Skeletal muscle tissue (tissue), 4 donors: ENCODE results near the gene ESYT1. TPM values are rescaled to one million over a fixed set of nuclear protein-coding genes. Genes with fewer than 3 reads are reported as not detected.
"Not testable (repeated sequence)": the region's sequence is repeated elsewhere in the genome, so short reads cannot be mapped to it uniquely, and the experiment has no call there.

ENCODE experiments used
- H3K27ac ChIP-seq: one replicate; pipeline ENCODE4 v1.7.0; 2013; ENCODE audit warnings: mild to moderate bottlenecking, low read depth, low read length, inconsistent platforms
- H3K27me3 ChIP-seq, 3 donors: one replicate each; pipeline ENCODE4 v1.7.0; 2013; ENCODE audit warnings: low read length in 3 of 3; ENCODE audit not compliant: control insufficient read depth in 3 of 3, insufficient read depth in 3 of 3
- H3K36me3 ChIP-seq, 3 donors: one replicate each; pipeline ENCODE4 v1.7.0; 2013; ENCODE audit warnings: low read length in 3 of 3; ENCODE audit not compliant: control insufficient read depth in 3 of 3, insufficient read depth in 3 of 3
- H3K4me1 ChIP-seq, 3 donors: one replicate each; pipeline ENCODE4 v1.7.0; 2013; ENCODE audit warnings: low read length in 3 of 3, mild to moderate bottlenecking in 3 of 3; ENCODE audit not compliant: control insufficient read depth in 3 of 3, insufficient read depth in 3 of 3
- H3K4me3 ChIP-seq, 3 donors: one replicate each; pipeline ENCODE4 v1.7.0; 2013; ENCODE audit warnings: low read length in 3 of 3
- H3K9ac ChIP-seq, 3 donors: one replicate each; pipeline ENCODE4 v1.7.0; 2013; ENCODE audit warnings: low read length in 3 of 3, mild to moderate bottlenecking in 3 of 3, moderate library complexity in 2 of 3, low read depth in 1 of 3
- H3K9me3 ChIP-seq, 3 donors: one replicate each; pipeline ENCODE4 v1.7.0; 2013; ENCODE audit warnings: low read length in 3 of 3; ENCODE audit not compliant: control insufficient read depth in 3 of 3
- total RNA-seq: library from RNA; depleted of rRNA; stranded (reverse); fragments of >200 nt; gene quantifications from one replicate; pipeline ENCODE4 v1.2.3, GENCODE V29; 2014
- donor health status: Osteomylitis.

The ESYT1 gene
- total RNA-seq, 1 donor from 2014 or later, result 149 TPM

GRCh38 chr12:56154246-56154771 lies 26.2 kb downstream of the ESYT1 start:
- no peaks in the 10 kb centered on the region for H3K9me3 ChIP-seq
- peak overlapping the region; percentile 60 to 83 (median 81) for H3K4me3 ChIP-seq
- H3K36me3 ChIP-seq, result peaks cover 9 to 13% (median 10%) of the 10 kb centered on the region in 3 donors
- peaks cover 31 to 54% (median 45%) of the 10 kb centered on the region in 3 donors for H3K4me1 ChIP-seq
- peak overlapping the region; percentile 51 to 92 (median 88) for H3K9ac ChIP-seq
- peak overlapping the region; percentile 98 for H3K27ac ChIP-seq
- H3K27me3 ChIP-seq, result no peaks in the 10 kb centered on the region

- H3K9me3 ChIP-seq, result no peaks in the 10 kb centered on the region
- H3K4me3 ChIP-seq, result peak overlapping the region in 2 of 3 donors; percentile 6 to 83
- peaks cover 35 to 59% (median 50%) of the 10 kb centered on the region in 3 donors for H3K4me1 ChIP-seq
- H3K36me3 ChIP-seq, result peaks cover 12 to 17% (median 14%) of the 10 kb centered on the region in 3 donors
- H3K9ac ChIP-seq, result peak overlapping the region in 2 of 3 donors; percentile 43 to 88
- H3K27ac ChIP-seq, result peak overlapping the region; percentile 98
- no peaks in the 10 kb centered on the region for H3K27me3 ChIP-seq
Observed at GRCh38 chr12:56154818-56155217, 26.8 kb downstream of the ESYT1 start.

- H3K4me1 ChIP-seq, result peaks cover 40 to 64% (median 55%) of the 10 kb centered on the region in 3 donors
- H3K27ac ChIP-seq, result peak overlapping the region; percentile 98
- peak overlapping the region in 1 of 3 donors; percentile 64 for H3K4me3 ChIP-seq
Observed at GRCh38 chr12:56155256-56155845, 27.3 kb downstream of the ESYT1 start.

GRCh38 chr12:56156464-56157200 lies 28.6 kb downstream of the ESYT1 start:
- peaks cover 24 to 31% (median 31%) of the 10 kb centered on the region in 3 donors for H3K36me3 ChIP-seq
- peak overlapping the region in 2 of 3 donors; percentile 77 to 78 for H3K4me3 ChIP-seq
- H3K27ac ChIP-seq, result peak overlapping the region; percentile 75
- H3K9ac ChIP-seq, result peak overlapping the region in 2 of 3 donors; percentile 80 to 83
- peaks cover 48 to 72% (median 61%) of the 10 kb centered on the region in 3 donors for H3K4me1 ChIP-seq
- not testable (repeated sequence) for H3K27me3 ChIP-seq, H3K9me3 ChIP-seq

More at GRCh38 chr12:56155256-56155845, 27.3 kb downstream of the ESYT1 start:
- Histone ChIP-seq H3K27me3 (no peaks in the 10 kb centered on the region), H3K9me3 (no peaks in the 10 kb centered on the region), H3K36me3 (peaks cover 12 to 19% (median 18%) of the 10 kb centered on the region in 3 donors), H3K9ac (peak overlapping the region in 1 of 3 donors; percentile 88)

- no peaks in the 10 kb centered on the region for H3K27me3 ChIP-seq
- no peaks in the 10 kb centered on the region for H3K9me3 ChIP-seq
- peaks cover 30 to 38% (median 38%) of the 10 kb centered on the region in 3 donors for H3K36me3 ChIP-seq
- H3K4me3 ChIP-seq, result peak overlapping the region; percentile 77 to 99 (median 78)
- H3K4me1 ChIP-seq, result peaks cover 48 to 73% (median 62%) of the 10 kb centered on the region in 3 donors
- H3K9ac ChIP-seq, result peak overlapping the region; percentile 70 to 83 (median 80)
- H3K27ac ChIP-seq, result peak overlapping the region; percentile 75
Observed at GRCh38 chr12:56157201-56158028, 29.3 kb downstream of the ESYT1 start.

- Histone ChIP-seq H3K9me3 (no peaks in the 10 kb centered on the region), H3K4me1 (peaks cover 41 to 65% (median 55%) of the 10 kb centered on the region in 3 donors), H3K36me3 (peaks cover 38 to 45% (median 45%) of the 10 kb centered on the region in 3 donors), H3K27me3 (no peaks in the 10 kb centered on the region), H3K4me3 (peak within 1 kb of the TSS; percentile 99 to 100 (median 99)), H3K9ac (peak within 1 kb of the TSS; percentile 100), H3K27ac (peak within 1 kb of the TSS; percentile 98)
Observed at GRCh38 chr12:56158029-56158925, 30.2 kb downstream of the ESYT1 start, which contains the start of gene MYL6. Gene MYL6, plus strand, starts transcription at chr12:56158359. Its CDS starts 43 bp downstream, at chr12:56158402.

GRCh38 chr12:56158926-56159461 lies 30.9 kb downstream of the ESYT1 start:
- peak overlapping the region; percentile 100 for H3K9ac ChIP-seq
- no peaks in the 10 kb centered on the region for H3K27me3 ChIP-seq
- H3K36me3 ChIP-seq, result peaks cover 46 to 47% (median 47%) of the 10 kb centered on the region in 3 donors
- H3K4me1 ChIP-seq, result peaks cover 35 to 57% (median 50%) of the 10 kb centered on the region in 3 donors
- peak overlapping the region; percentile 99 to 100 (median 99) for H3K4me3 ChIP-seq
- H3K9me3 ChIP-seq, result no peaks in the 10 kb centered on the region
- peak overlapping the region; percentile 98 for H3K27ac ChIP-seq

- Histone ChIP-seq H3K9ac (peak overlapping the region; percentile 100), H3K27me3 (no peaks in the 10 kb centered on the region), H3K9me3 (no peaks in the 10 kb centered on the region), H3K4me1 (peaks cover 31 to 54% (median 44%) of the 10 kb centered on the region in 3 donors), H3K27ac (peak overlapping the region; percentile 98), H3K4me3 (peak overlapping the region; percentile 99 to 100 (median 99)), H3K36me3 (peaks cover 52 to 53% (median 53%) of the 10 kb centered on the region in 3 donors)
Observed at GRCh38 chr12:56159482-56160192, 31.6 kb downstream of the ESYT1 start.
